Daoy (cell line): ENCODE data around the gene PTK7. TPM values are rescaled to one million over a fixed set of nuclear protein-coding genes. Genes with fewer than 3 reads are reported as not detected.
A peak's percentile ranks its signal among the peaks of the same experiment; 100 is the strongest.

Experiments
- DNase-seq: peaks from one replicate; pipeline ENCODE4 v3.0.0-alpha.2; 2015; ENCODE audit warnings: low read depth
- total RNA-seq: library from RNA; depleted of rRNA; stranded (reverse); fragments of >200 nt; shearing (Covaris generic); gene quantifications from 2 replicates; pipeline ENCODE4 v1.2.3, GENCODE V29; 2014

Gene PTK7
- total RNA-seq, 1 experiment from 2014 or later = 61.8 TPM

DNA sequence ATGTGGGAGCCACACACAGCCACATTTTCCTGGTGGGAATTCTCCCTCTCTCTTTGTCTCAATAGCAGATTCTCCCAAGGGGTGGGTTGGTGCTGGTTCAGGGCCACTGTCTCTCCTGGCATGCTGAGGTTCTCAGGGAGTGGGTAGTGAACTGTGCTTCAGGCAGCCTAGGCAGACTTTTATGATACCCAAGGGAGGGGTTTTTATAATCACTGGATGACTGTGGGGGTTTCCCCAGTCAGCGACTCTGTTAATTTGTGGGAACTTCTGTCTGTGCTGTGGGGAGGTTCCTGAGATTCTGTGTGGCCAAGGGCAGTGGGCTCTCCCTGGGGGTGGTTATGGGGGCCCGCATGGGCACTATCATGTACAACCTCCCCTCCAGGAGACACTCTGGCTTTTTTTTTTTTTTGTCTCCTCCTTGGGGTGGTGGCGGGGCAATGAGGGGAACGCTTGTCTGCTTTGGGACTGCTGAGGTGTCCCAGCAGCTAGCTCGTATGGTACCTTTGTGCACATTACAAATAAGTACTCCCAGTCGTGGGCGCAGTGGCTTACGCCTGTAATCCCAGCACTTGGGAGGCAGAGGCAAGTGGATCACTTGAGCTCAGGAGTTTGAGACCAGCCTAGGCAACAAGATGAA, 10.0 kb downstream of the PTK7 start:
- DNase-seq = peak; percentile 41

- peak; percentile 38 for DNase-seq
These were observed 12.5 kb downstream of the PTK7 start for GRCh38 chr6:43088654-43089056.

DNA sequence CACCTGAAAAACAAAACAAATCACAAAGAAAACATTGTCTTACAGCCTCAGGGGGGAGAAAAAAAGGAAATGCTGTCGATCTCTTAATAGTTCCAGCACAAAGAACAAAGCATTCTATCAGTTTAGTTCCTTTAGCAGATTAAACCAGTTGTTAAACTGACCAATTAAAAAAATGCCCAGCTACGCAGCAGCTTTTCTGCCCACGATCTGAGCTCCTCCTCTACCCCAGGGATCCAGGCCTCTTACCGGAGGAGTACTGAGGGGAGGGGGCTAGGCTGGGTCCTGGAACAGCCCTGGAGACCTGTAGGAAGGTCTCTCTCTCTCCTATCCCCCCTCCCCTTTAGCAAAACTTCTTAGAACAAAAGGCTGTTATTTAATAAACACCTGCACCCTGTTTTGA, 13.4 kb downstream of the PTK7 start:
- no peak for DNase-seq

DNA sequence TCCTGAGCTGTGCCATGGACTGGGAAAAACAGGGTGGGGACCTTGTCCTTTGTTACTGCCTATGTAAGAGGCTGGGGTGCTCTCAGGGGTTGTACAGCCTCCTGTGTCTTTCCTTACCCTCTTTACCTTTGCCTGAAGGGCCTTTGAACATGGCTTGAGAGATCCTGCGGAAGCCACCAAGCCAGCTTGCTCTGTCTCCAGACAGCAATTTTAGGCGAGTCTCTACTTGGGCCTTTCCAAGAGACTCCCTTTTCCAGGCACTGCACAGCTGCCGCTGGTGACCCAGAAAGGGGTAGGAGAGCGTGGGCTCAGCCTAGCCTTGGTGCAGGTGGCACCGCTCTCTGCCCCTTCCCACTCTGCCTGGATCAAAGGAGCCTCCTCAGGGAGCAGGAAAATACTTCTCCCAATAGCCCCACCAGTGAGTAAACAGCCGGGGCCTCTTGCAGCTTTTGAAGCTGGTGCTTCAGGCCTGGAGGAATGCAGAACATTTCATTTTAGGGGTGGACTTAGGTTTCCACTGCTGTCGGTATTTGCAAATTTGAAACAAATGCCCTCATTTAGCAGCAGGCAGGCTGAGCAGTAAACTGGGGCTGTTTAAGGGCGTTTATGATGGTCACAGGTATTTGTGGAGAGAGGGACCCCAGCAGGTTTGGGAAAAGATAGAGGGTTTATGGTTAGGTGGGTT, 13.9 kb downstream of the PTK7 start:
- DNase-seq = no peak

DNA sequence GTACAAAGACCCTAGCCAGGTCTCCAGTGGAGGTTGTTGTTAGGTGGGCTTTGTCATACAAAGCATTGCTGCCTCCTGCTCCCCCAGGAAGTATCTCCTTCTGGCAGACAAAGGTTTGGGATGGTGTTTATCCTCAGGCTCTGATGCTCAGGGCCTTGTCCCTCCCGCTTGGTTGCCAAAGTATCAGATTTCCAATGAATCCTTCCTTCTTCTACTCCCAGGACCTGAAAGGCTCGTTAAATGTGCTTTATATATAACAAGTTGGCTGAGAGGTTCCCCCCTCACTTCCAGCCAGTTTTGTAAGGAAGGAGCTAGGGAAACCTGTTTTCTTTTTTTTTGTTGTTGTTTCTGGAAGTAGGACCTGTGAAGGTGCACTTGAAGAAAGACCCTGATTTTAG, 14.4 kb downstream of the PTK7 start:
- no peak for DNase-seq

GRCh38 chr6:43091020-43091419, 14.9 kb downstream of the PTK7 start:
- no peak for DNase-seq

- DNase-seq = no peak
These were observed 15.4 kb downstream of the PTK7 start for GRCh38 chr6:43091436-43091991.

GRCh38 chr6:43092635-43093034, 16.5 kb downstream of the PTK7 start:
- no peak for DNase-seq

GRCh38 chr6:43093436-43094289, 17.5 kb downstream of the PTK7 start:
- DNase-seq = peak; percentile 71

GRCh38 chr6:43095939-43096338, 19.8 kb downstream of the PTK7 start:
- no peak for DNase-seq

- peak; percentile 77 for DNase-seq
These were observed 20.5 kb downstream of the PTK7 start for GRCh38 chr6:43096451-43097097.

- no peak for DNase-seq
These were observed 21.0 kb downstream of the PTK7 start for GRCh38 chr6:43097098-43097489.

DNA sequence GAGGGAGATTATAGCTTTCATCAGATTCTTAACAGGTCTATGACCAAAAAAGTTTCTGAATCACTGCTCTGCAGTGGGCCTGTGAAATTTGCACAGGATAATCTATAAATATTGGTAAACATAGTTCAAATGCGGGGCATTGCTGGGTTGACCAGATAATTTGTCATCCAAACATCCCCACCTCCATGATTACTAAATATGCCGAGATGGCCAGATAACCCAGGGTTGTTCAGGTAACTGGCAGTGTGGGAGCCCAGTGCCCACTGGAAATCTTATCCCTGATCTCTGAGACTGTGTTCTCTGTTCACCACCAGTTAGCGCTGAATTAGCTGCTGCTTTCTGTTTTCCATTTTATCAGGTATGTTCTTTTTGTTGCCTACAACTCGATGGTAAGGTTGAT, 21.4 kb downstream of the PTK7 start:
- no peak for DNase-seq

- DNase-seq = no peak
These were observed 25.4 kb downstream of the PTK7 start for GRCh38 chr6:43101497-43101896.

DNA sequence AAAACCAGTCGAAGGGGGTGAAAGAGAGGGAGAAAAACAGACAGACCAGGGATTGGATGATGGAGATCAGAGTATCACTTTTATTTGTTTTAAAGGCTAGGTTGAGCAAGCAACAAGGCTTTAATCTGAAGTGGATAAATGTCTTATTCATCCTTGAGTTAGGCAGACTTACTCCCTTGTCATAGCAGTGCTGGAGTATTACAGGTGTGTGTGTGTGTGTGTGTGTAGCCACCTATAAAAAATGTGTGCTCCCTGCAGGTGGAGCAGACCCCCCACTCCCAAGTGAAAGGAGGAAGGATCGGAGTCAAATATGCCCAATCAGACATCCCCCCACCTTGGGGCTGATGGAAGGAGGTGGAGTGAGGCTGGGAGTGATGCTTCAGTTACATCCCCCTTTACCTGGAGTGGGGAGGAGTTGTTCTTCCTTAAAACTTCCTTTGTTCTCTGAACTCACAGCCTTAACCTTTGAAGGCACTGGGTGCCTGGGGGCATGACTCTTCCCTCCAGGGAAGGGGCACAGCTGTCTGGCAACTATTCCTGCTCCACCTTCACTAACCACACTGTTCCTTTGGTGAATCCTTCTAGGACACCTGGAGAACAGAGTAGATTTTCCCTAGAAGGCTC, 27.3 kb downstream of the PTK7 start:
- DNase-seq = no peak

GRCh38 chr6:43105538-43106222, 29.6 kb downstream of the PTK7 start:
- peak; percentile 29 for DNase-seq

- no peak for DNase-seq
These were observed 31.4 kb downstream of the PTK7 start for GRCh38 chr6:43107344-43108062.

DNA sequence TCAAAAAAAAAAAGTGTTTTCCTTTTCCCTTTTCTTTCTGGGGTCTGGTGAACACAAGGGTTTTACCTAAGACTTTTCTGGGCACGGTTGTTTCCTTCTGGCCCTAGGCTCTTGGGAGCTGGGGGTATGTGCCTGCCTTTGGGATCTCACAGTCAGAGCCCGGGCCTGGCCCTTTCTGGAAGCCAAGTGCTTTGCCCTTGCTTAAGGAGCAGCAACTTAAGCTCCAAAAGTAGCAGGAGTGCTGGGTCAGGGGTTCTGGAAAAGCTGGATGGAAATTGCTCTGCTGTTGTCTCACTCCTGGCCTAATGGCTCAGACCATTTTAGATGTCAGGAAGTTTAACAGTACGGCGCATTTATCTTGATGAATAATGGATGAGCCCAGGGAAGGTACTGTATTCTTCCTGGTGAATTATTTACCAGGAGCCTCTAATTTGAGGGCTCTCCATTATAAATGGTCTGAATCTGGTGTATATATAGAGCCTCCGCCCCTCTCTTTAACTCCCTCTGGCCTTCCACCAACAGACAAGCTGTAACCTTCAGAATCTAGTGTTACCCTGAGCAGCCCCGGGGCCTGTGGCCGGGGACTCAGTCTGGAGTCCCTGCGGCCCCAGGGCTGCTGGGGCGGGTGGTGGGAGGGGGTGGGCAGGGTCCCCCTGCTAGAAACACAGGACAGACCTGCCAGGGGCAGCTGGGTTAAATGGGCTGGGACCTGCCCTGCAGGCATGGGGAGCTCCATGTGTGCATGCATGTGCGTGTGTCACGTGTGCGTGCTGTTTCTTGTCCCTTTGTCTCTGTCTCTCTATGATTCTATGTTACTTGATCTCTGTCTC, 37.5 kb downstream of the PTK7 start:
- no peak for DNase-seq

DNA sequence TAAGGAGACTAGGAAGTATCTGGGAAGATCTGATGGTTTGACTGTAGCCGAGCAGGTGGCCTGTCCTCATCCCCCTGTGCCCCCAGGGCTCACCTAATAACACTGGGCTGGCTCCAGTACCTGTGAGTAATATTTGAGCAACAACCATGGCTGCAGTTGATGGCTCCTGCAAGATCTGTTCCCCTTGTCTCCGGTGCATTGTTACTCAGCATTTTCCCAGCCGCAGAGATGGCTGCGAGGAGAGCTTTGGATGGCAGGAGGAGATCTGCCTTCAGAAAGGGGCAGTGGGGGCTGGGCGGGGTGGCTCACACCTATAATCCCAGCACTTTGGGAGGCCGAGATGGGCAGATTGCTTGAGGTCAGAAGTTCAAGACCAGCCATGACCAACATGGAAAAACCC, 39.3 kb downstream of the PTK7 start:
- DNase-seq = peak; percentile 20
